Neural cell (in vitro differentiated cells): ENCODE data around the gene C20orf144.

Experiments
- CTCF ChIP-seq: fragments of 450-650 bp; IDR thresholded peaks from 2 replicates; pipeline ENCODE4 v1.5.1; 2014; ENCODE audit warnings: antibody characterized with exemption, mild to moderate bottlenecking, moderate library complexity; ENCODE audit not compliant: poor library complexity, severe bottlenecking
- MXI1 ChIP-seq: fragments of 450-650 bp; conservative IDR thresholded peaks from 2 replicates; pipeline ENCODE4 v1.6.1; 2014; ENCODE audit warnings: antibody characterized with exemption, mild to moderate bottlenecking; ENCODE audit not compliant: poor library complexity, severe bottlenecking
- POLR2AphosphoS5 ChIP-seq: IDR thresholded peaks from 2 replicates; pipeline ENCODE4 v1.6.1; 2012
- RAD21 ChIP-seq: fragments of 450-650 bp; conservative IDR thresholded peaks from 2 replicates; pipeline ENCODE4 v1.6.1; 2014; ENCODE audit warnings: antibody characterized with exemption, mild to moderate bottlenecking, moderate library complexity

DNA sequence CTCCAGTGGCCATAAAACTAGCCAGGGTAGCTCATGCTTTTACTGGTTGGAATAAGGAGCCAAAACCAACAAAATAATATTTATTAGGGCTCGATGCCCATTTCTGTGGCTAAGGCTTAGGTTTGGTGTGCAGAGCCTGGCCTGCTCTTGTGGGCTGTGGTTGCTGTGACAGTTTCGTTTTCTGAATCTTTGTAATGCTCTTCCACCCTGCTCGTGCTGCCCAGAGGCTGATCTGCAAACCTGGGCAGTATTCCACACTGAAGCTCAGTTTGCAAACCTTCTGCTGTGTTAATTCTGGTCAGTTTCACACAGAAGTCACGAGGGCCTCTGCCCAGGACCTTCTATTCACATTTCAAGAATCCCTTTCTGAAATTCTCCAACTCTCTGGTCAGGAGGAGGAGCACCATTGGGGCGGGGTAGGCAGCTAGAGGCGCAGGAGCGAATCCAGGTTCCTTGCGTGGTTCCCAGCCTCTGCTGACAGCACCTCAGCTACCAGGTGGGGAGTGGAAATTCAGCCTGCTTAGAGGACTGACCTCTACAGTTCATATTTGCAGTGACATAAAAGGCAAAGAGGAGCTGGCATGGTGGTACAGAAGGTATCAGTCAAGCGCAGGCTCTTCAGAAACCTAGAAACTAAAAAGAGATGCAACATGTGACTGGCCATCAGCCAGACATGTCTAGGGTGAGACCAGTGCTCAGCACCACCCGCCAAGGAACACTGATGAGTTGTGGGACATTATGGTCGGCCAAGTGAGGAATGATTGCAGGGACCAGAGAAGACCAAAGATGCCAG lies 14.3 kb upstream of the C20orf144 start:
- TF ChIP-seq RAD21 (no peak), MXI1 (no peak), CTCF (no peak), POLR2AphosphoS5 (no peak)
